Brain microvascular endothelial cell (primary cell): Measurements from ENCODE around the gene CNNM4.

Experiments used
- DNase-seq: peaks from one replicate; pipeline ENCODE4 v3.0.0-alpha.2; 2020
- H3K27ac ChIP-seq: fragments of 250-450 bp; sonication (Bioruptor Pico); 2 replicates; pipeline ENCODE4 v1.5.1; 2020; ENCODE audit warnings: mild to moderate bottlenecking, moderate library complexity
- H3K27me3 ChIP-seq: fragments of 250-450 bp; sonication (Bioruptor Pico); replicated peaks from 2 replicates; pipeline ENCODE4 v1.5.1; 2020; ENCODE audit warnings: mild to moderate bottlenecking
- H3K36me3 ChIP-seq: fragments of 250-450 bp; sonication (Bioruptor Pico); replicated peaks from 2 replicates; pipeline ENCODE4 v1.5.1; 2020; ENCODE audit warnings: mild to moderate bottlenecking
- H3K4me3 ChIP-seq: 2 replicates; pipeline ENCODE4 v1.5.1; 2011; ENCODE audit warnings: low read depth, mild to moderate bottlenecking, control low read depth, low read length, moderate library complexity
- in situ Hi-C: cut with HindIII; loops from 2 replicates; pipeline ENCODE4 v1.10.0; 2017; ENCODE audit warnings: low sequenced_read_pairs, low pct_ligation_motif_present
- TF ChIP-seq, protein P1 (sequence below): IDR thresholded peaks from 2 replicates; pipeline ENCODE4 v1.5.1; 2011; ENCODE audit warnings: low read depth, mild to moderate bottlenecking, moderate library complexity, low read length, control low read depth, inconsistent platforms; ENCODE audit errors: missing control alignments

The CNNM4 gene

GRCh38 chr2:96839875-96840850 lies 79.5 kb downstream of the CNNM4 start:
- H3K27me3 ChIP-seq = no peaks in the 10 kb centered on the region
- in situ Hi-C loops = no loop called here
- DNase-seq = no peak
- no peak overlapping the region for H3K4me3 ChIP-seq
- TF ChIP-seq, protein P1, sequence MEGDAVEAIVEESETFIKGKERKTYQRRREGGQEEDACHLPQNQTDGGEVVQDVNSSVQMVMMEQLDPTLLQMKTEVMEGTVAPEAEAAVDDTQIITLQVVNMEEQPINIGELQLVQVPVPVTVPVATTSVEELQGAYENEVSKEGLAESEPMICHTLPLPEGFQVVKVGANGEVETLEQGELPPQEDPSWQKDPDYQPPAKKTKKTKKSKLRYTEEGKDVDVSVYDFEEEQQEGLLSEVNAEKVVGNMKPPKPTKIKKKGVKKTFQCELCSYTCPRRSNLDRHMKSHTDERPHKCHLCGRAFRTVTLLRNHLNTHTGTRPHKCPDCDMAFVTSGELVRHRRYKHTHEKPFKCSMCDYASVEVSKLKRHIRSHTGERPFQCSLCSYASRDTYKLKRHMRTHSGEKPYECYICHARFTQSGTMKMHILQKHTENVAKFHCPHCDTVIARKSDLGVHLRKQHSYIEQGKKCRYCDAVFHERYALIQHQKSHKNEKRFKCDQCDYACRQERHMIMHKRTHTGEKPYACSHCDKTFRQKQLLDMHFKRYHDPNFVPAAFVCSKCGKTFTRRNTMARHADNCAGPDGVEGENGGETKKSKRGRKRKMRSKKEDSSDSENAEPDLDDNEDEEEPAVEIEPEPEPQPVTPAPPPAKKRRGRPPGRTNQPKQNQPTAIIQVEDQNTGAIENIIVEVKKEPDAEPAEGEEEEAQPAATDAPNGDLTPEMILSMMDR = no peak
- no peaks in the 10 kb centered on the region for H3K36me3 ChIP-seq
- no peak overlapping the region for H3K27ac ChIP-seq

- no peaks in the 10 kb centered on the region for H3K36me3 ChIP-seq
- in situ Hi-C loops = no loop called here
- DNase-seq = no peak
- H3K27me3 ChIP-seq = no peaks in the 10 kb centered on the region
- no peak overlapping the region for H3K27ac ChIP-seq
- TF ChIP-seq, protein P1 = no peak
- H3K4me3 ChIP-seq = no peak overlapping the region
Measured at GRCh38 chr2:96841701-96842495, 81.2 kb downstream of the CNNM4 start.

GRCh38 chr2:96842600-96842999 lies 81.9 kb downstream of the CNNM4 start:
- no peak overlapping the region for H3K4me3 ChIP-seq
- TF ChIP-seq, protein P1 = no peak
- in situ Hi-C loops = no loop called here
- no peaks in the 10 kb centered on the region for H3K27me3 ChIP-seq
- H3K36me3 ChIP-seq = no peaks in the 10 kb centered on the region
- H3K27ac ChIP-seq = no peak overlapping the region
- no peak for DNase-seq

- TF ChIP-seq, protein P1 = no peak
- Histone ChIP-seq H3K36me3 (no peaks in the 10 kb centered on the region), H3K4me3 (no peak within 1 kb of the TSS), H3K27ac (no peak within 1 kb of the TSS), H3K27me3 (no peaks in the 10 kb centered on the region)
- no peak for DNase-seq
- in situ Hi-C loops = no loop called here
Measured at GRCh38 chr2:96843538-96844268, 83.0 kb downstream of the CNNM4 start, which contains the start of gene ANKRD23. TSS of gene ANKRD23 (minus strand) at chr2:96844021. CDS start at chr2:96843992, 29 bp downstream.

DNA sequence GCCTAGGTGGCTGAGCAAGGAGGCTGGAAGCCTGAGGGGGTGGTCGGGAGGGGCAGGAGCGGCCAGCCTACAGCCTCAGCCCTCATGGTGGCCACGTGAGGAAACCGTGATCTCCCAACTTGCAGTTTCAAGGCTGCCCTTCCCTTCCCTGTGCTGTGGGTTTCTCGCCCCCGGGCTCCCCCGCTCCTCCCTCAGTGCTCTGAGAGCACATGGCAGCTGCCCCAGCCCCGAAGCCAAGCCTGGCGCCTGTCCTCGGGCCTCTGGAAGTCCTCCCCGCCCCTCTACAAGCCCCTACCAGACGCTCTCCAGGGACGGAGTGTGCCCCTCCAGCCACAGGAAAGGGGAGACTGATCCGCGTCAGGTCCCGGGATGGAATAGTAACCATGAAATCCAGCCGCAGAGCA lies 83.7 kb downstream of the CNNM4 start:
- Histone ChIP-seq H3K36me3 (no peaks in the 10 kb centered on the region), H3K4me3 (no peak overlapping the region), H3K27ac (no peak overlapping the region), H3K27me3 (no peaks in the 10 kb centered on the region)
- in situ Hi-C loops = no loop called here
- DNase-seq = no peak
- TF ChIP-seq, protein P1 = no peak
